MM.1S (cell line): Measurements from ENCODE around the gene ARHGAP42.

Experiments
- DNase-seq: peaks from one replicate; pipeline ENCODE4 v3.0.0-alpha.2; 2015
- H2AFZ ChIP-seq: fragments of 300-600 bp; sonication (generic); 2 replicates; pipeline ENCODE4 v1.6.0; 2016; ENCODE audit warnings: antibody characterized with exemption, low read length
- H3F3A ChIP-seq: fragments of 300-600 bp; sonication (generic); 2 replicates; pipeline ENCODE4 v1.6.1; 2016; ENCODE audit warnings: mild to moderate bottlenecking, antibody characterized with exemption, low read length, moderate library complexity, mixed read lengths; ENCODE audit not compliant: insufficient read depth
- H3K27ac ChIP-seq: fragments of 300-600 bp; sonication (generic); 2 replicates; pipeline ENCODE4 v1.5.1; 2016; ENCODE audit warnings: mild to moderate bottlenecking, low read length
- H3K27me3 ChIP-seq: fragments of 300-600 bp; sonication (generic); replicated peaks from 2 replicates; pipeline ENCODE4 v1.6.0; 2016; ENCODE audit warnings: low read length; ENCODE audit not compliant: insufficient read depth
- H3K36me3 ChIP-seq: fragments of 300-600 bp; sonication (generic); replicated peaks from 2 replicates; pipeline ENCODE4 v1.6.1; 2016; ENCODE audit warnings: mild to moderate bottlenecking, low read length, mixed read lengths; ENCODE audit not compliant: insufficient read depth
- H3K4me1 ChIP-seq: fragments of 300-600 bp; sonication (generic); 2 replicates; pipeline ENCODE4 v1.6.1; 2016; ENCODE audit warnings: low read length, mixed read lengths
- H3K4me2 ChIP-seq: fragments of 300-600 bp; sonication (generic); 2 replicates; pipeline ENCODE4 v1.6.0; 2016; ENCODE audit warnings: low read depth, low read length
- H3K4me3 ChIP-seq: fragments of 300-600 bp; sonication (generic); 2 replicates; pipeline ENCODE4 v1.5.1; 2016; ENCODE audit warnings: low read length, mixed read lengths
- H3K79me2 ChIP-seq: fragments of 300-600 bp; sonication (generic); 2 replicates; pipeline ENCODE4 v1.6.1; 2016; ENCODE audit warnings: mixed run types, low read length, mixed read lengths
- H3K9ac ChIP-seq: fragments of 300-600 bp; sonication (generic); 2 replicates; pipeline ENCODE4 v1.6.1; 2016; ENCODE audit warnings: low read length, mixed read lengths
- H3K9me2 ChIP-seq: fragments of 300-600 bp; sonication (generic); replicated peaks from 2 replicates; pipeline ENCODE4 v1.6.1; 2016; ENCODE audit warnings: mild to moderate bottlenecking, low read length, mixed read lengths; ENCODE audit not compliant: insufficient read depth
- H3K9me3 ChIP-seq: fragments of 300-600 bp; sonication (generic); replicated peaks from 2 replicates; pipeline ENCODE4 v1.6.1; 2016; ENCODE audit warnings: mild to moderate bottlenecking, low read length, mixed read lengths; ENCODE audit not compliant: insufficient read depth
- H4K20me1 ChIP-seq: fragments of 300-600 bp; sonication (generic); 2 replicates; pipeline ENCODE4 v1.6.1; 2016; ENCODE audit warnings: mild to moderate bottlenecking, low read length, moderate library complexity, mixed read lengths; ENCODE audit not compliant: insufficient read depth
- CTCF ChIP-seq: fragments of 300-600 bp; sonication (generic); IDR thresholded peaks from 2 replicates; pipeline ENCODE4 v1.5.1; 2016; ENCODE audit warnings: antibody characterized with exemption, low read length, mixed read lengths
- EZH2 ChIP-seq: fragments of 300-600 bp; sonication (generic); optimal IDR thresholded peaks from 2 replicates; pipeline ENCODE3; 2017; ENCODE audit warnings: low read depth, mild to moderate bottlenecking, antibody characterized with exemption, low read length, mixed read lengths
- EZH2phosphoT487 ChIP-seq: fragments of 300-600 bp; sonication (generic); IDR thresholded peaks from 2 replicates; pipeline ENCODE4 v1.6.1; 2018; ENCODE audit warnings: antibody characterized with exemption, low read length

Gene ARHGAP42

GRCh38 chr11:100928426-100928825, 241.3 kb downstream of the ARHGAP42 start:
- no peaks in the 10 kb centered on the region for H4K20me1 ChIP-seq
- no peaks in the 10 kb centered on the region for H3K9me3 ChIP-seq
- no peaks in the 10 kb centered on the region for H3K27me3 ChIP-seq
- TF ChIP-seq EZH2phosphoT487 (no peak), EZH2 (no peak), CTCF (no peak)
- H3K4me3 ChIP-seq: no peak overlapping the region
- H3K27ac ChIP-seq: no peak overlapping the region
- H3K4me2 ChIP-seq: no peak overlapping the region
- H2AFZ ChIP-seq: no peak overlapping the region
- no peaks in the 10 kb centered on the region for H3F3A ChIP-seq
- no peaks in the 10 kb centered on the region for H3K36me3 ChIP-seq
- DNase-seq: no peak
- H3K9me2 ChIP-seq: no peaks in the 10 kb centered on the region
- H3K4me1 ChIP-seq: peaks cover 11% of the 10 kb centered on the region
- H3K79me2 ChIP-seq: no peaks in the 10 kb centered on the region
- no peak overlapping the region for H3K9ac ChIP-seq

GRCh38 chr11:100929377-100929776, 242.3 kb downstream of the ARHGAP42 start:
- H3K9ac ChIP-seq: no peak overlapping the region
- H3F3A ChIP-seq: no peaks in the 10 kb centered on the region
- no peak overlapping the region for H2AFZ ChIP-seq
- no peaks in the 10 kb centered on the region for H3K27me3 ChIP-seq
- H3K9me3 ChIP-seq: no peaks in the 10 kb centered on the region
- no peak for TF ChIP-seq CTCF
- no peak for TF ChIP-seq EZH2phosphoT487
- no peak for TF ChIP-seq EZH2
- H3K9me2 ChIP-seq: no peaks in the 10 kb centered on the region
- H3K27ac ChIP-seq: no peak overlapping the region
- peak; percentile 47 for DNase-seq
- no peaks in the 10 kb centered on the region for H4K20me1 ChIP-seq
- H3K4me3 ChIP-seq: no peak overlapping the region
- no peaks in the 10 kb centered on the region for H3K79me2 ChIP-seq
- H3K36me3 ChIP-seq: no peaks in the 10 kb centered on the region
- peak overlapping the region; percentile 27; the same call in 1 of the 2 replicates for H3K4me2 ChIP-seq
- H3K4me1 ChIP-seq: peaks cover 11% of the 10 kb centered on the region

GRCh38 chr11:100930185-100930778, 243.2 kb downstream of the ARHGAP42 start:
- H3K36me3 ChIP-seq: no peaks in the 10 kb centered on the region
- TF ChIP-seq EZH2 (no peak), CTCF (peak; percentile 65)
- peak; percentile 51 for DNase-seq
- H3F3A ChIP-seq: no peaks in the 10 kb centered on the region
- no peak overlapping the region for H3K4me3 ChIP-seq
- no peaks in the 10 kb centered on the region for H3K79me2 ChIP-seq
- H3K27ac ChIP-seq: no peak overlapping the region
- H3K4me2 ChIP-seq: peak overlapping the region; percentile 27
- H2AFZ ChIP-seq: no peak overlapping the region
- H3K9me3 ChIP-seq: no peaks in the 10 kb centered on the region
- H3K27me3 ChIP-seq: no peaks in the 10 kb centered on the region
- no peaks in the 10 kb centered on the region for H4K20me1 ChIP-seq
- no peak overlapping the region for H3K9ac ChIP-seq
- H3K4me1 ChIP-seq: peaks cover 11% of the 10 kb centered on the region
- no peaks in the 10 kb centered on the region for H3K9me2 ChIP-seq
